HG02938 (cell line): Measurements from ENCODE around the gene PRKCA.

ENCODE experiments used
- ATAC-seq: cut with Tn5 transposase; IDR thresholded peaks from one replicate; pipeline ENCODE4 v1.9.1; 2021; ENCODE audit warnings: mild to moderate bottlenecking, moderate library complexity; ENCODE audit not compliant: unreplicated experiment

The PRKCA gene

GRCh38 chr17:66814570-66814969 is 512.2 kb downstream of the PRKCA start:
- ATAC-seq, result no peak

GRCh38 chr17:66817750-66818149 is 515.3 kb downstream of the PRKCA start:
- no peak for ATAC-seq

GRCh38 chr17:66819466-66819865 is 517.1 kb downstream of the PRKCA start:
- no peak for ATAC-seq

- ATAC-seq, result no peak
Observed at GRCh38 chr17:66822009-66822408, 519.6 kb downstream of the PRKCA start.

- ATAC-seq, result no peak
Observed at GRCh38 chr17:66826856-66827255, 524.4 kb downstream of the PRKCA start.

GRCh38 chr17:66829386-66829864 is 527.0 kb downstream of the PRKCA start:
- ATAC-seq, result no peak

GRCh38 chr17:66829883-66830282 is 527.5 kb downstream of the PRKCA start:
- ATAC-seq, result no peak

GRCh38 chr17:66830451-66830850 is 528.0 kb downstream of the PRKCA start:
- ATAC-seq, result no peak

- ATAC-seq, result no peak
Observed at GRCh38 chr17:66831383-66832210, 529.2 kb downstream of the PRKCA start.

GRCh38 chr17:66833201-66833600 is 530.8 kb downstream of the PRKCA start:
- no peak for ATAC-seq

GRCh38 chr17:66834426-66834918 is 532.1 kb downstream of the PRKCA start:
- no peak for ATAC-seq

GRCh38 chr17:66834919-66835454 is 532.6 kb downstream of the PRKCA start, which contains the start of gene CACNG5:
Gene CACNG5 (plus strand): TSS chr17:66835117. CDS start chr17:66877333, 42,216 bp downstream.
- no peak for ATAC-seq

- no peak for ATAC-seq
Observed at GRCh38 chr17:66835476-66835875, 533.1 kb downstream of the PRKCA start.

GRCh38 chr17:66836063-66837005 is 533.9 kb downstream of the PRKCA start:
- ATAC-seq, result no peak

GRCh38 chr17:66837226-66837625 is 534.8 kb downstream of the PRKCA start:
- no peak for ATAC-seq

GRCh38 chr17:66837885-66838665 is 535.7 kb downstream of the PRKCA start:
- no peak for ATAC-seq

GRCh38 chr17:66839616-66840015 is 537.2 kb downstream of the PRKCA start:
- no peak for ATAC-seq

GRCh38 chr17:66840061-66840460 is 537.6 kb downstream of the PRKCA start:
- no peak for ATAC-seq

- no peak for ATAC-seq
Observed at GRCh38 chr17:66841328-66841727, 538.9 kb downstream of the PRKCA start.

GRCh38 chr17:66841744-66842143 is 539.3 kb downstream of the PRKCA start:
- no peak for ATAC-seq
